ENCODE results near the gene NCS1. TPM values are rescaled to one million over a fixed set of nuclear protein-coding genes. Genes with fewer than 3 reads are reported as not detected.

Gene NCS1
- total RNA-seq, 2 donors from 2014 or later: 50.8 to 58.3 TPM

- ATAC-seq (ENCODE audit: insufficient number of reproducible peaks, low FRiP score, low read depth) (no peak), DNase-seq (ENCODE audit: low spot score) (no peak)
- H3K27me3 ChIP-seq (replicated peaks; ENCODE audit: insufficient read depth): no peaks in the 10 kb centered on the region
- no peaks in the 10 kb centered on the region for H3K9me3 ChIP-seq
- H3K4me3 ChIP-seq: no peak overlapping the region
- no peaks in the 10 kb centered on the region for H3K36me3 ChIP-seq
- H3K27ac ChIP-seq: no peak overlapping the region
- peaks cover 0 to 4% of the 10 kb centered on the region in 2 donors for H3K4me1 ChIP-seq (ENCODE audit: control insufficient read depth in 1 of 2, low read depth in 2 of 2)
- no peak for TF ChIP-seq CTCF (IDR thresholded peaks at IDR 0.05)
Observed at GRCh38 chr9:130159057-130159456, 13.1 kb upstream of the NCS1 start.

GRCh38 chr9:130159915-130160670 lies 12.1 kb upstream of the NCS1 start:
- no peak for DNase-seq (ENCODE audit: low spot score)
- Histone ChIP-seq H3K27me3 (replicated peaks; ENCODE audit: insufficient read depth) (no peaks in the 10 kb centered on the region), H3K9me3 (no peaks in the 10 kb centered on the region), H3K4me1 (ENCODE audit: control insufficient read depth in 1 of 2, low read depth in 2 of 2) (peaks cover 0 to 4% of the 10 kb centered on the region in 2 donors), H3K36me3 (no peaks in the 10 kb centered on the region), H3K27ac (no peak overlapping the region), H3K4me3 (no peak overlapping the region)
- no peak for ATAC-seq (ENCODE audit: insufficient number of reproducible peaks, low FRiP score, low read depth)
- no peak for TF ChIP-seq CTCF (IDR thresholded peaks at IDR 0.05)

GRCh38 chr9:130160862-130161470 lies 11.2 kb upstream of the NCS1 start:
- Histone ChIP-seq H3K4me1 (ENCODE audit: control insufficient read depth in 1 of 2, low read depth in 2 of 2) (peaks cover 0 to 4% of the 10 kb centered on the region in 2 donors), H3K27ac (no peak overlapping the region), H3K4me3 (no peak overlapping the region), H3K36me3 (no peaks in the 10 kb centered on the region), H3K27me3 (replicated peaks; ENCODE audit: insufficient read depth) (no peaks in the 10 kb centered on the region), H3K9me3 (no peaks in the 10 kb centered on the region)
- ATAC-seq (ENCODE audit: insufficient number of reproducible peaks, low FRiP score, low read depth) (no peak), DNase-seq (ENCODE audit: low spot score) (no peak)
- no peak for TF ChIP-seq CTCF (IDR thresholded peaks at IDR 0.05)

GRCh38 chr9:130165579-130165978 lies 6.6 kb upstream of the NCS1 start:
- H3K9me3 ChIP-seq: no peaks in the 10 kb centered on the region
- no peak for ATAC-seq (ENCODE audit: insufficient number of reproducible peaks, low FRiP score, low read depth)
- no peaks in the 10 kb centered on the region for H3K27me3 ChIP-seq (replicated peaks; ENCODE audit: insufficient read depth)
- no peaks in the 10 kb centered on the region for H3K4me1 ChIP-seq (ENCODE audit: control insufficient read depth in 1 of 2, low read depth in 2 of 2)
- H3K27ac ChIP-seq: no peak overlapping the region
- no peak for TF ChIP-seq CTCF (IDR thresholded peaks at IDR 0.05)
- H3K36me3 ChIP-seq: no peaks in the 10 kb centered on the region
- no peak overlapping the region for H3K4me3 ChIP-seq
- no peak for DNase-seq (ENCODE audit: low spot score)

GRCh38 chr9:130166399-130166798 lies 5.8 kb upstream of the NCS1 start:
- ATAC-seq (ENCODE audit: insufficient number of reproducible peaks, low FRiP score, low read depth): no peak
- Histone ChIP-seq H3K4me3 (no peak overlapping the region), H3K4me1 (ENCODE audit: control insufficient read depth in 1 of 2, low read depth in 2 of 2) (peaks cover 0 to under 1% of the 10 kb centered on the region in 2 donors), H3K27ac (no peak overlapping the region), H3K36me3 (no peaks in the 10 kb centered on the region), H3K9me3 (no peaks in the 10 kb centered on the region), H3K27me3 (replicated peaks; ENCODE audit: insufficient read depth) (no peaks in the 10 kb centered on the region)
- DNase-seq (ENCODE audit: low spot score): no peak
- TF ChIP-seq CTCF (IDR thresholded peaks at IDR 0.05): no peak

All from thoracic aorta (tissue), 2 donors.